HepG2 (cell line): ENCODE data around the gene LENG1. TPM values are rescaled to one million over a fixed set of nuclear protein-coding genes. Genes with fewer than 3 reads are reported as not detected.

ENCODE experiments used
- CC2D1A ChIP-seq: sonication (generic); formaldehyde crosslinking; IDR thresholded peaks from 2 replicates; pipeline ENCODE4 v1.8.1; 2023; ENCODE audit warnings: mild to moderate bottlenecking, missing genetic modification reagents
- ERF ChIP-seq: IDR thresholded peaks from 2 replicates; pipeline ENCODE4 v1.6.1; 2018; ENCODE audit warnings: missing biosample characterization, missing genetic modification reagents
- FOSL2 ChIP-seq: sonication (generic); formaldehyde crosslinking; IDR thresholded peaks from 2 replicates; pipeline ENCODE4 v1.4.0; 2020; ENCODE audit warnings: missing genetic modification reagents
- FOXA1 ChIP-seq, 2 experiments: fragments of 450-650 bp in 1 of 2; sonication (generic) in 1 of 2; formaldehyde crosslinking in 1 of 2; IDR thresholded peaks; 2 replicates each; pipeline versions ENCODE4 v1.4.0 to v1.6.1; 2016 to 2020; ENCODE audit warnings: missing genetic modification reagents in 1 of 2
- HNRNPH1 ChIP-seq: fragments of 200-400 bp; formaldehyde crosslinking; optimal IDR thresholded peaks from 2 replicates; pipeline ENCODE3; 2017; ENCODE audit warnings: mild to moderate bottlenecking, low read depth, low read length
- KDM2A ChIP-seq: sonication (generic); formaldehyde crosslinking; IDR thresholded peaks from 2 replicates; pipeline ENCODE4 v1.4.0; 2020; ENCODE audit warnings: low read depth, missing genetic modification reagents, borderline replicate concordance
- KLF15 ChIP-seq: sonication (generic); formaldehyde crosslinking; IDR thresholded peaks from 2 replicates; pipeline ENCODE4 v1.8.1; 2023; ENCODE audit warnings: borderline replicate concordance, mild to moderate bottlenecking, inconsistent platforms, missing genetic modification reagents, mixed read lengths
- MYC ChIP-seq: sonication (generic); formaldehyde crosslinking; IDR thresholded peaks from 2 replicates; pipeline ENCODE4 v1.9.0; 2021; ENCODE audit warnings: missing genetic modification reagents, borderline replicate concordance
- REPIN1 ChIP-seq: sonication (generic); formaldehyde crosslinking; IDR thresholded peaks from 2 replicates; pipeline ENCODE4 v1.8.0; 2022; ENCODE audit warnings: missing genetic modification reagents, low read depth, mild to moderate bottlenecking, borderline replicate concordance
- RFX3 ChIP-seq: IDR thresholded peaks from 2 replicates; pipeline ENCODE4 v1.6.1; 2016; ENCODE audit warnings: missing biosample characterization, missing genetic modification reagents
- SAP130 ChIP-seq: IDR thresholded peaks from 2 replicates; pipeline ENCODE4 v1.6.1; 2016; ENCODE audit warnings: low read depth
- SRSF4 ChIP-seq: fragments of 200-400 bp; formaldehyde crosslinking; IDR thresholded peaks from one replicate; pipeline ENCODE4 v1.6.1; 2018; ENCODE audit warnings: mild to moderate bottlenecking, low read depth, low read length, moderate library complexity; ENCODE audit not compliant: poor library complexity, severe bottlenecking
- TSC22D2 ChIP-seq: sonication (generic); formaldehyde crosslinking; IDR thresholded peaks from 2 replicates; pipeline ENCODE4 v1.5.1; 2020; ENCODE audit warnings: missing genetic modification reagents, mild to moderate bottlenecking, borderline replicate concordance
- ZFP62 ChIP-seq: sonication (generic); formaldehyde crosslinking; IDR thresholded peaks from 2 replicates; pipeline ENCODE4 v1.4.0; 2020; ENCODE audit warnings: missing genetic modification reagents
- ZFP82 ChIP-seq: sonication (generic); formaldehyde crosslinking; IDR thresholded peaks from 2 replicates; pipeline ENCODE4 v1.5.1; 2020; ENCODE audit warnings: mild to moderate bottlenecking, missing genetic modification reagents, borderline replicate concordance
- ZNF296 ChIP-seq: sonication (generic); formaldehyde crosslinking; conservative IDR thresholded peaks from 2 replicates; pipeline ENCODE4 v1.5.0; 2020; ENCODE audit warnings: mild to moderate bottlenecking, missing genetic modification reagents
- ZNF367 ChIP-seq: sonication (generic); formaldehyde crosslinking; IDR thresholded peaks from 2 replicates; pipeline ENCODE4 v1.4.0; 2020; ENCODE audit warnings: missing genetic modification reagents, borderline replicate concordance
- ZNF543 ChIP-seq: sonication (generic); formaldehyde crosslinking; IDR thresholded peaks from 2 replicates; pipeline ENCODE4 v1.4.0; 2020; ENCODE audit warnings: mild to moderate bottlenecking, missing genetic modification reagents
- ZNF546 ChIP-seq: sonication (generic); formaldehyde crosslinking; conservative IDR thresholded peaks from 2 replicates; pipeline ENCODE4 v1.8.1; 2023; ENCODE audit warnings: mild to moderate bottlenecking, missing genetic modification reagents
- ZNF598 ChIP-seq: sonication (generic); formaldehyde crosslinking; IDR thresholded peaks from 2 replicates; pipeline ENCODE4 v1.5.1; 2020; ENCODE audit warnings: mild to moderate bottlenecking, missing genetic modification reagents, borderline replicate concordance
- polyA plus RNA-seq, 8 experiments: library from polyadenylated mRNA; depleted of rRNA in 3 of 8; stranded (reverse) in 7 of 8; unstranded in 1 of 8; fragments of >200 nt; fragmentation: Illumina TruSeq in 4 of 8; extraction: Trizol in 4 of 8; gene quantifications; 2 replicates each; pipeline versions ENCODE4 v1.2.1 to v1.2.3, GENCODE V29; 2011 to 2016; ENCODE audit warnings: low read depth in 4 of 8, missing spikeins in 1 of 8, mixed read lengths in 1 of 8; ENCODE audit not compliant: insufficient read depth in 1 of 8
- total RNA-seq, 5 experiments: library from RNA; depleted of rRNA; stranded (reverse); fragments of >200 nt; fragmentation: Illumina TruSeq; extraction: Trizol; gene quantifications; 2 replicates each; pipeline ENCODE4 v1.2.3, GENCODE V29; 2016; ENCODE audit warnings: low read depth in 1 of 5
- TF ChIP-seq, protein P1 (sequence below): IDR thresholded peaks from 2 replicates; pipeline ENCODE4 v1.6.1; 2016; ENCODE audit warnings: missing compliant biosample characterization, missing genetic modification reagents, borderline replicate concordance
- TF ChIP-seq, protein P2 (sequence below): sonication (generic); formaldehyde crosslinking; IDR thresholded peaks from 2 replicates; pipeline ENCODE4 v1.4.0; 2020; ENCODE audit warnings: missing genetic modification reagents
- TF ChIP-seq, protein P3 (sequence below): IDR thresholded peaks from 2 replicates; pipeline ENCODE4 v1.6.1; 2016; ENCODE audit warnings: missing compliant biosample characterization, missing genetic modification reagents, borderline replicate concordance

The LENG1 gene
- total and polyA plus RNA-seq, 2 of the 13 experiments (the other 11 are each of a cell fraction or from before 2014, with no cell fraction given) = 1.8 to 3.8 TPM

DNA sequence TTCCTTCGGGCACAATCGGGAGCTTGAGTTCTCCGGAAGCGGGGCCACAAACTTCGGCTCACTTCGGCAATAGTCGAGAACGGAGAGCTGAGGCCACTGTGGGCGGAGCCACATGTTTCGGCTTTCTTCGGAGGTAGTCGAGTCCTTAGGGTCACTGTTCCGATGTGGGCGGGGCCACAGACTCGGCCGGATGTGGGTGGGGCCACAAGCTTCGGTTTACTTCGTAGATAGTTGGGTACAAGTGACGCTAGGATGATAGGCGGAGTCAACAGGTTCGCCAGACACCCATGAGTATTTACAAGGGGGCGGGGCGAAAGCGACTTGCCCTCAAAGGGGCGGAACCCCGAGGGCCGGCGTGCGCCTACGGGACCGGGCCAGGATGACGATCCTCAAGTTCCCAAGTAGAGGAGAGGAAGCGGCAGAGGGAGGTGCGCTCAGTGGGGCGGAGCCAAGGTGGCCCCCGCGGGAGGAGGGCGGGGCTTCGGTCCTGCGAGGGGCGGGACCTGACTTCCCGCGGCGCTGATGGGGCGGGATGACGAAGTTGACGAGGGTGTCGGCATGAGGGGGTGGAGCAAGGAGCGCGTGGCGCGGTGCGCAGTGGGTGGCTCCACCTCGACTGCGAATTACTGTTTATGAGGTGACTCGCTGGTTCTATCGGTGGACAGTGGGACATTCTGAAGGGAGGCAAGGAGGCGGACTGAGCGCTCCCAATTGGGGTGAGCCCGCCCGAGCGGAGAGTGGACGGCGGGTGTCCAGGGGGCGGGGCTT, 30.4 kb upstream of the LENG1 start (continued):
- no peak for TF ChIP-seq SRSF4
- TF ChIP-seq ZNF296 (CRISPR knock-in tag) = no peak
- 0 out of 2 replicates have a peak, but pooled peaks have one; percentile 20 for TF ChIP-seq REPIN1
- TF ChIP-seq MYC (CRISPR knock-in tag) = peak; percentile 96
- TF ChIP-seq KLF15 (CRISPR knock-in tag) = no peak
- no peak for TF ChIP-seq CC2D1A (CRISPR knock-in tag)
- no peak for TF ChIP-seq ZNF598 (CRISPR knock-in tag)
- TF ChIP-seq, protein P1, sequence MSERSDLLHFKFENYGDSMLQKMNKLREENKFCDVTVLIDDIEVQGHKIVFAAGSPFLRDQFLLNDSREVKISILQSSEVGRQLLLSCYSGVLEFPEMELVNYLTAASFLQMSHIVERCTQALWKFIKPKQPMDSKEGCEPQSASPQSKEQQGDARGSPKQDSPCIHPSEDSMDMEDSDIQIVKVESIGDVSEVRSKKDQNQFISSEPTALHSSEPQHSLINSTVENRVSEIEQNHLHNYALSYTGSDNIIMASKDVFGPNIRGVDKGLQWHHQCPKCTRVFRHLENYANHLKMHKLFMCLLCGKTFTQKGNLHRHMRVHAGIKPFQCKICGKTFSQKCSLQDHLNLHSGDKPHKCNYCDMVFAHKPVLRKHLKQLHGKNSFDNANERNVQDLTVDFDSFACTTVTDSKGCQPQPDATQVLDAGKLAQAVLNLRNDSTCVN (CRISPR knock-in tag) = 0 out of 2 replicates have a peak, but pooled peaks have one; percentile 16
- 0 out of 2 replicates have a peak, but pooled peaks have one; percentile 23 for TF ChIP-seq ZFP82 (CRISPR knock-in tag)
- TF ChIP-seq SAP130 = peak; percentile 56
- no peak for TF ChIP-seq ZFP62
- TF ChIP-seq, protein P2, sequence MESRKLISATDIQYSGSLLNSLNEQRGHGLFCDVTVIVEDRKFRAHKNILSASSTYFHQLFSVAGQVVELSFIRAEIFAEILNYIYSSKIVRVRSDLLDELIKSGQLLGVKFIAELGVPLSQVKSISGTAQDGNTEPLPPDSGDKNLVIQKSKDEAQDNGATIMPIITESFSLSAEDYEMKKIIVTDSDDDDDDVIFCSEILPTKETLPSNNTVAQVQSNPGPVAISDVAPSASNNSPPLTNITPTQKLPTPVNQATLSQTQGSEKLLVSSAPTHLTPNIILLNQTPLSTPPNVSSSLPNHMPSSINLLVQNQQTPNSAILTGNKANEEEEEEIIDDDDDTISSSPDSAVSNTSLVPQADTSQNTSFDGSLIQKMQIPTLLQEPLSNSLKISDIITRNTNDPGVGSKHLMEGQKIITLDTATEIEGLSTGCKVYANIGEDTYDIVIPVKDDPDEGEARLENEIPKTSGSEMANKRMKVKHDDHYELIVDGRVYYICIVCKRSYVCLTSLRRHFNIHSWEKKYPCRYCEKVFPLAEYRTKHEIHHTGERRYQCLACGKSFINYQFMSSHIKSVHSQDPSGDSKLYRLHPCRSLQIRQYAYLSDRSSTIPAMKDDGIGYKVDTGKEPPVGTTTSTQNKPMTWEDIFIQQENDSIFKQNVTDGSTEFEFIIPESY (CRISPR knock-in tag) = 0 out of 2 replicates have a peak, but pooled peaks have one; percentile 26
- peak; percentile 47; the same call in 1 of the 2 replicates for TF ChIP-seq FOSL2 (CRISPR knock-in tag)
- TF ChIP-seq ZNF367 (CRISPR knock-in tag) = no peak
- TF ChIP-seq HNRNPH1 = no peak
- no peak for TF ChIP-seq TSC22D2 (CRISPR knock-in tag)
- peak; percentile 55; the same call in 1 of the 2 replicates for TF ChIP-seq ERF (CRISPR knock-in tag)
- TF ChIP-seq RFX3 = no peak
- no peak; the same call in 1 of the 2 replicates for TF ChIP-seq FOXA1 (IDR thresholded peaks at IDR 0.05)
- peak; percentile 63; the same call in 1 of the 2 replicates for TF ChIP-seq FOXA1 (CRISPR knock-in tag; IDR thresholded peaks at IDR 0.05)
- TF ChIP-seq ZNF543 (CRISPR knock-in tag) = peak; percentile 3; the same call in 1 of the 2 replicates
- no peak for TF ChIP-seq ZNF546 (CRISPR knock-in tag)
- TF ChIP-seq, protein P3, sequence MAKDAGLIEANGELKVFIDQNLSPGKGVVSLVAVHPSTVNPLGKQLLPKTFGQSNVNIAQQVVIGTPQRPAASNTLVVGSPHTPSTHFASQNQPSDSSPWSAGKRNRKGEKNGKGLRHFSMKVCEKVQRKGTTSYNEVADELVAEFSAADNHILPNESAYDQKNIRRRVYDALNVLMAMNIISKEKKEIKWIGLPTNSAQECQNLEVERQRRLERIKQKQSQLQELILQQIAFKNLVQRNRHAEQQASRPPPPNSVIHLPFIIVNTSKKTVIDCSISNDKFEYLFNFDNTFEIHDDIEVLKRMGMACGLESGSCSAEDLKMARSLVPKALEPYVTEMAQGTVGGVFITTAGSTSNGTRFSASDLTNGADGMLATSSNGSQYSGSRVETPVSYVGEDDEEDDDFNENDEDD = peak; percentile 53; the same call in 1 of the 2 replicates
- peak; percentile 16; the same call in 1 of the 2 replicates for TF ChIP-seq KDM2A
